Breast epithelium (tissue), 3 donors: ENCODE data around the gene CNKSR3.

ENCODE experiments used
- CTCF ChIP-seq, 3 donors: fragments of 450-650 bp; IDR thresholded peaks; one replicate each; pipeline ENCODE4 v1.5.1; 2016 to 2017; ENCODE audit warnings: antibody characterized with exemption in 3 of 3, mild to moderate bottlenecking in 3 of 3, moderate library complexity in 3 of 3
- POLR2A ChIP-seq: fragments of 450-650 bp; IDR thresholded peaks from one replicate; pipeline ENCODE4 v1.6.1; 2016; ENCODE audit warnings: antibody characterized with exemption, mild to moderate bottlenecking, moderate library complexity

GRCh38 chr6:154512201-154512600, 1.7 kb upstream of the CNKSR3 start:
- TF ChIP-seq CTCF (IDR thresholded peaks at IDR 0.05): no peak
- no peak for TF ChIP-seq POLR2A
